Right lobe of liver (tissue), 6 donors: ENCODE results near the gene RBMS2. TPM values are rescaled to one million over a fixed set of nuclear protein-coding genes. Genes with fewer than 3 reads are reported as not detected.

Source experiments
- ATAC-seq, 4 donors: fragments of 200-7000 bp; cut with Tn5 transposase; one replicate each; pipeline ENCODE4 v1.9.1; 2020; ENCODE audit warnings: mild to moderate bottlenecking in 4 of 4, moderate library complexity in 4 of 4
- DNase-seq, 3 donors: peaks; one replicate each; pipeline ENCODE4 v3.0.0-alpha.2; 2020
- H3K27ac ChIP-seq, 3 donors: fragments of 200-600 bp; one replicate each; pipeline ENCODE4 v1.8.0; 2022
- H3K27me3 ChIP-seq, 2 donors: fragments of 200-600 bp; one replicate each; pipeline ENCODE4 v1.8.0; 2022
- H3K36me3 ChIP-seq, 4 donors: fragments of 200-600 bp; sonication (generic) in 1 of 4; one replicate each; pipeline versions ENCODE4 v1.5.1 to v1.8.0; 2017 to 2022; ENCODE audit warnings: control low read depth in 1 of 4
- H3K4me1 ChIP-seq, 4 donors: fragments of 200-600 bp; sonication (generic) in 1 of 4; one replicate each; pipeline versions ENCODE4 v1.5.1 to v1.8.0; 2017 to 2022; ENCODE audit warnings: control low read depth in 1 of 4
- H3K4me3 ChIP-seq, 3 donors: fragments of 200-600 bp; one replicate each; pipeline ENCODE4 v1.8.0; 2022
- H3K9me3 ChIP-seq, 4 donors: fragments of 200-600 bp; sonication (generic) in 1 of 4; one replicate each; pipeline versions ENCODE4 v1.5.1 to v1.8.0; 2017 to 2022; ENCODE audit warnings: control low read depth in 1 of 4
- CTCF ChIP-seq, 4 donors: fragments of 200-600 bp in 3 of 4; fragments of 450-650 bp in 1 of 4; IDR thresholded peaks; one replicate each; pipeline versions ENCODE4 v1.5.1 to v1.8.0; 2016 to 2022; ENCODE audit warnings: antibody characterized with exemption in 4 of 4, mild to moderate bottlenecking in 2 of 4
- POLR2A ChIP-seq: fragments of 450-650 bp; IDR thresholded peaks from one replicate; pipeline ENCODE4 v1.6.1; 2017; ENCODE audit warnings: antibody characterized with exemption, mild to moderate bottlenecking
- WGBS: methylation state at CpG from one replicate; pipeline ENCODE4 v1.1.6; 2018; ENCODE audit warnings: low coverage, low lambda C conversion rate; ENCODE audit not compliant: insufficient coverage; ENCODE audit errors: missing lambda C conversion rate; 5-methylcytosine and 5-hydroxymethylcytosine counted together
- intact Hi-C, 2 donors: fragments of 100-400 bp; cut with DNase I; formaldehyde crosslinking; loops; one replicate each; pipeline versions ENCODE4 v1.11.2 to v1.14.1; 2022
- total RNA-seq, 6 experiments: library from RNA; depleted of rRNA in 2 of 6; stranded (reverse); fragments of >200 nt in 2 of 6; fragmentation: NEBNext Ultra II Directional in 3 of 6; extraction: Animal tissue kit (Norgen Biotek cat#: 25700) in 3 of 6; gene quantifications; one replicate each; pipeline versions ENCODE4 v1.1.0 to v1.2.4, GENCODE V29; 2016 to 2023
- donor health status: DM: no; HTN: yes; CAD: no.
- donor health status: DM: no; HTN: no; CAD: no.
- donor health status: DM: no; HTN: no; CAD: no.
- donor health status: DM: no; HTN: yes; CAD: no.
- donor health status: DM: no; HTN: yes; CAD: no.

The RBMS2 gene
- total RNA-seq, 6 experiments from 2014 or later: 3.4 to 6.4 (median 4.3) TPM

GRCh38 chr12:56546680-56547079, 25.1 kb downstream of the RBMS2 start:
- no peaks in the 10 kb centered on the region for H3K36me3 ChIP-seq
- no peak overlapping the region for H3K27ac ChIP-seq
- ATAC-seq: no peak
- no peak for DNase-seq
- H3K4me1 ChIP-seq: no peaks in the 10 kb centered on the region
- no peak overlapping the region for H3K4me3 ChIP-seq
- no peaks in the 10 kb centered on the region for H3K27me3 ChIP-seq
- WGBS: 83% methylated on average over 5 of the region's 5 CpGs
- intact Hi-C loops: no loop called here
- H3K9me3 ChIP-seq: no peaks in the 10 kb centered on the region
- no peak for TF ChIP-seq POLR2A
- TF ChIP-seq CTCF (IDR thresholded peaks at IDR 0.05): no peak

- H3K27ac ChIP-seq: no peak overlapping the region
- ATAC-seq (no peak), DNase-seq (no peak)
- H3K4me3 ChIP-seq: no peak overlapping the region
- WGBS: 90% methylated on average over 5 of the region's 5 CpGs
- TF ChIP-seq CTCF (IDR thresholded peaks at IDR 0.05): no peak
- no peak for TF ChIP-seq POLR2A
- no peaks in the 10 kb centered on the region for H3K36me3 ChIP-seq
- intact Hi-C loops: no loop called here
- H3K4me1 ChIP-seq: no peaks in the 10 kb centered on the region
- no peaks in the 10 kb centered on the region for H3K27me3 ChIP-seq
- H3K9me3 ChIP-seq: no peaks in the 10 kb centered on the region
Observed at GRCh38 chr12:56551070-56551469, 29.4 kb downstream of the RBMS2 start.

- peak overlapping the region; percentile 19 to 34 (median 28) for H3K27ac ChIP-seq
- intact Hi-C loops: no loop called here
- no peaks in the 10 kb centered on the region for H3K9me3 ChIP-seq
- WGBS: 28% methylated on average over 5 of the region's 6 CpGs
- peaks cover 0 to 5% (median 0%) of the 10 kb centered on the region in 4 donors for H3K4me1 ChIP-seq
- no peaks in the 10 kb centered on the region for H3K36me3 ChIP-seq
- TF ChIP-seq CTCF (IDR thresholded peaks at IDR 0.05) (no peak), POLR2A (no peak)
- H3K4me3 ChIP-seq: no peak overlapping the region
- peak; percentile 74 to 92 (median 86) for ATAC-seq
- no peaks in the 10 kb centered on the region for H3K27me3 ChIP-seq
- DNase-seq: peak in 2 of 3 donors; percentile 53
Observed at GRCh38 chr12:56565510-56566101, 44.0 kb downstream of the RBMS2 start.

- H3K27ac ChIP-seq: no peak overlapping the region
- peaks cover 0 to 5% (median 0%) of the 10 kb centered on the region in 4 donors for H3K4me1 ChIP-seq
- no peaks in the 10 kb centered on the region for H3K27me3 ChIP-seq
- H3K4me3 ChIP-seq: no peak overlapping the region
- TF ChIP-seq CTCF (IDR thresholded peaks at IDR 0.05): no peak
- TF ChIP-seq POLR2A: no peak
- intact Hi-C loops: no loop called here
- DNase-seq: no peak
- no peak for ATAC-seq
- H3K36me3 ChIP-seq: no peaks in the 10 kb centered on the region
- no peaks in the 10 kb centered on the region for H3K9me3 ChIP-seq
- 63% methylated on average over 1 of the region's 1 CpG for WGBS
Observed at GRCh38 chr12:56568146-56568545, 46.5 kb downstream of the RBMS2 start.
